Cardiac muscle cell (in vitro differentiated cells and primary cell): ENCODE measurements around the gene TMEM151B. TPM values are rescaled to one million over a fixed set of nuclear protein-coding genes. Genes with fewer than 3 reads are reported as not detected.

ENCODE experiments used
- DNase-seq, 2 donors: peaks; one replicate each; pipeline versions ENCODE4 v3.0.0 to v3.0.0-alpha.2; 2010 to 2017; ENCODE audit warnings: low read depth in 1 of 2, low spot score in 1 of 2
- H3K27ac ChIP-seq: fragments of 200-600 bp; sonication (generic); 2 replicates; pipeline ENCODE4 v1.5.1; 2016
- H3K27me3 ChIP-seq: fragments of 200-600 bp; sonication (generic); 2 replicates; pipeline ENCODE4 v1.6.0; 2016; ENCODE audit warnings: control low read depth
- H3K36me3 ChIP-seq: fragments of 200-600 bp; sonication (generic); 2 replicates; pipeline ENCODE4 v1.5.1; 2016; ENCODE audit warnings: control low read depth
- H3K4me1 ChIP-seq: fragments of 200-600 bp; sonication (generic); 2 replicates; pipeline ENCODE4 v1.8.1; 2017; ENCODE audit warnings: low read depth, mild to moderate bottlenecking, mixed run types
- H3K4me3 ChIP-seq: fragments of 200-600 bp; sonication (generic); 2 replicates; pipeline ENCODE4 v1.5.1; 2016; ENCODE audit warnings: mild to moderate bottlenecking
- H3K9me3 ChIP-seq: fragments of 200-600 bp; sonication (generic); 2 replicates; pipeline ENCODE4 v1.5.1; 2017; ENCODE audit warnings: low read depth, mild to moderate bottlenecking, control low read depth
- CTCF ChIP-seq: IDR thresholded peaks from 2 replicates; pipeline ENCODE4 v1.5.1; 2012; ENCODE audit warnings: low read depth, mild to moderate bottlenecking, low read length
- polyA plus RNA-seq: library from polyadenylated mRNA; unstranded; fragments of >200 nt; fragmentation: Nextera tagmentation; extraction: Ambion mirVana; gene quantifications from 2 replicates; pipeline ENCODE4 v1.2.1, GENCODE V29; 2016
- total RNA-seq: library from RNA; depleted of rRNA; stranded (reverse); fragments of >200 nt; gene quantifications from 2 replicates; pipeline ENCODE4 v1.2.3, GENCODE V29; 2016

The TMEM151B gene
- total and polyA plus RNA-seq, 2 experiments from 2014 or later = 0.21 to 0.29 TPM

DNA sequence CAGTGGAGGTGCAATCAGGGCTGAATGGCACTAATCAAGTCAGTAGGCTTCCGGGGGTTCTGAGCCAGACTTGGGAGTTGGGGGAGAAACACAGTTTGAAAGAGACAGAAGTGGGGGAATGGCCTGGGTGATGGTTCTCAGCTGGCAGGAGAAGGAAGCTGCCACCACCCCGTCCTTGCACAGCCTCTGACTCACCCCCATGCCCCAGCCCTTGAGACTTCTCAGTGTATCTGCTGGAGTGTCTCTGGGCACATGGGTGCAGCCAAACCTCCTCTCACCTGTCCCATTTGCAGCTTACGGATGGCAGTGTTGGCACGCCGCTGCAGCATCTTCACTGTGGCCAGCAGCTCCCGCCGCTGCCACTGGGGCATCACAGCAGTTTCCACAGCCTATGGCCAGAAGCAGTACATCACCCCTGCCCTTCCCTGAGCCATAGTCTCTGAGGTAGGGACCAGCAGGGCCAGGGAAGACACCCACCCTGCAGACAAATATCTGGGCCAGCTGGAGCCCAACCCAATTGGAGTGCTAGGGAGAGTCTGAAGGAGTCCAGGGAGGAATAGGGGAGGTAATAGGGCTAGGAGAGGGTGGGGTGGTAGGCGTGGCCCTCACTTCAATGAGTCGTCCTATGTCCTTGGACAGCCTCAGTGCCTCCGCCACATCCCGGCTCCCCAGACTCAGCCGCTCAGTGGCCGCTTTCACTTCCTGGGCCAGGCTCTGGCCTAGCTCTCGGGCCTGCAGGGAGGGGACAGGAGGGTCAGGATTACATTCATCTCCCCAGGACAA, 31.7 kb downstream of the TMEM151B start:
- DNase-seq = no peak
- TF ChIP-seq CTCF = no peak
- Histone ChIP-seq H3K4me1 (no peaks in the 10 kb centered on the region), H3K27ac (no peak overlapping the region), H3K27me3 (peaks cover 12% of the 10 kb centered on the region), H3K4me3 (no peak overlapping the region), H3K36me3 (peaks cover 2% of the 10 kb centered on the region), H3K9me3 (no peaks in the 10 kb centered on the region)

- Histone ChIP-seq H3K4me3 (no peak overlapping the region), H3K36me3 (peaks cover 2% of the 10 kb centered on the region), H3K4me1 (no peaks in the 10 kb centered on the region), H3K27ac (no peak overlapping the region), H3K9me3 (no peaks in the 10 kb centered on the region), H3K27me3 (peaks cover 7% of the 10 kb centered on the region)
- DNase-seq = no peak
- TF ChIP-seq CTCF = no peak
These were observed 32.6 kb downstream of the TMEM151B start for GRCh38 chr6:44302856-44303255.

DNA sequence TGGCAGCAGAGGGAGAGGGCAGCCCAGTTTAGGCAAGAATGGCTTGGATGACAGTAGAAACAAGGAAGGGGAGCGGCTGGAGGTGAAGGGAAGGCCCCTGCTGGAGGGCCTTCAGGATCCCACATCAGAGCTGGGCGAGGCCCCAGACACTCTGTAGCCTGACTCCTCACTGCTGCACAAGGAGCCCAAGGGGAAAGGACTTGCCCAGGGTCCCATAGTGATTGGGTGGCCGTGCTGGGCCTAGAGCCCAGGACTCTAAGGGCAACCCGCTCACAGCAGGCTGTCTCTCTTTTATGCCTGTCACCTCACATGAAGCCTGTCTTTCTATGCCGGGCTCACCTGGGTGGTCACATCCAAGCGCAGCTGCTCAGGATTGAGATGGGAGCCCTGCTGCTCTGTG, 33.6 kb downstream of the TMEM151B start:
- H3K9me3 ChIP-seq = no peaks in the 10 kb centered on the region
- no peak overlapping the region for H3K27ac ChIP-seq
- no peak overlapping the region for H3K4me3 ChIP-seq
- H3K4me1 ChIP-seq = no peaks in the 10 kb centered on the region
- no peak for TF ChIP-seq CTCF
- peaks cover 2% of the 10 kb centered on the region for H3K36me3 ChIP-seq
- no peaks in the 10 kb centered on the region for H3K27me3 ChIP-seq
- no peak for DNase-seq

DNA sequence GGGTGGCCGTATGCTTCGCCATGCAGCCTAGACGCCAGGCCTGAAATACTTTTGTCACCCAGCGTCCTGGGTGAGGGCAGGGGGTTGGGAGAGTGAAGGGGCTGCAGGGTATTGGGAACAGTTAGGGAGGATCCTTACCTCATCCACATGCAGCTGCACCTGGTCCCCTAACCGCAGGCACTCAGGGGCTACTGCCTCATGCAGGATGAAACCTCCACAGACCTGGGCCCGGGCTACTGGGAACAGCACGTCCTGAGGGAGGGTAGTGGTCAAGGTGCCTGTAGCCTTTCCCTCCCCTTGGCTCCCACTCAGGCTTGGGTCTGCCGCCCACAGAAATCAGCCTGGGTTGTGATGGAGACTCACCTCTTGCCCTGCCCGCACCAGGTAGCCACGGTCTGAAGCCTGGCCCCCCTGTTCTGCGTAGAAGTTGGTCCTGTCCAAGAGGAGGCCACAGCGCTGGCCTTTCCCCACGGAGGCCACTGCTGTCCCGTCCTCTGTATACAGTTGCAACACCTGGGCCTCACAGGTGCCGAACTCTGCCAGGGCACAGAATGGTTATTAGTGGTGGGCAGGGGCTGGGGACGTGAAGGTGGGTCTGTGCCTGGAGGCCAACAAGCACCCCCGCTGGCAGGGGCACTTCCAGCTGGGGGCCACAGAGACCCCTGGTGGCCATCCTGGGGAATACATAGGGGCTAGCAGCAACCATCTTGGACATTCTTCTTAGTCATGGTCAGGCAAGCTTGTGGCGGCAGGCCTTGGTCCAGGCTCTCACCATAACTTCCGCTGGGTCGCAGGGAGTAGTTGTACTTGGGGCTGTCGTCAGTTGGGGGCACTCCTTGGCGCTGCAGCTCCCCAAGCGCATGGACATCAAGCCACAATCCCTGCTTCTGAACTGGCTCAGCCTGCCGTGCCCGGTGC, 34.3 kb downstream of the TMEM151B start:
- H3K27ac ChIP-seq = no peak overlapping the region
- peak; percentile 80 for TF ChIP-seq CTCF
- H3K4me1 ChIP-seq = no peaks in the 10 kb centered on the region
- no peaks in the 10 kb centered on the region for H3K27me3 ChIP-seq
- no peak overlapping the region for H3K4me3 ChIP-seq
- peaks cover 4% of the 10 kb centered on the region for H3K36me3 ChIP-seq
- DNase-seq = peak; percentile 49 to 56
- H3K9me3 ChIP-seq = no peaks in the 10 kb centered on the region

DNA sequence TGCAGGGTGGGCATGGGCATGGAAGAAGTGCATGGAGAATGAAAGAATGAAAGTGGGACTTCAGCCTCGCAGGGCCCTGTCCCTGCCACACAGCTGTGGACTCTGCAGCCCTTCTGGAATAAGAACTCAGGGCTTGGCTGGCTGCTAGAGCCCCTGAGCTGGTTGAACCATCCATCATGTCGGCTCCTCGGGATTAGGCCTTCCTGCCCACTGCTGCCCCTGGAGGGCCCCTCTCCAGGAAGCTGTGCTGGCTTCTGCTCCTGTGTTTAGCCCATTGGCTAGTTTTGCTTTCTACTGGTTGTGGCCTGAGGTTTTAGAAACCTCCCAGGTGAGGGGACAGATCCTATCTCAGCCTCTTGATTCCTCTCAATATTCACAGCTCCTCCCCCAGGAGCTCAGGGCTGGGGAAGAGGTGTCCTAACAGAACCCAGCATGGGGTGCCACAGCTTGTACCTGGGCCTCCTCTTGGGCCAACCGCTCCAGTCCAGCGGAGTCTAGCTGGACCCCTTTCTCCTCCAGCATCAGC, 35.0 kb downstream of the TMEM151B start:
- Histone ChIP-seq H3K27ac (peak overlapping the region; percentile 17), H3K9me3 (no peaks in the 10 kb centered on the region), H3K4me3 (no peak overlapping the region), H3K27me3 (no peaks in the 10 kb centered on the region), H3K36me3 (peaks cover 11% of the 10 kb centered on the region), H3K4me1 (no peaks in the 10 kb centered on the region)
- DNase-seq = peak in 1 of 2 donors; percentile 8
- no peak for TF ChIP-seq CTCF
